Smooth muscle cell (in vitro differentiated cells): ENCODE measurements around the gene MAGEB1. TPM values are rescaled to one million over a fixed set of nuclear protein-coding genes. Genes with fewer than 3 reads are reported as not detected.

Experiments used
- DNase-seq: peaks from one replicate; lab custom pipeline; 2025; ENCODE audit not compliant: unreplicated experiment; lab: John Stamatoyannopoulos, UW
- H2AFZ ChIP-seq: fragments of 200-600 bp; sonication (generic); 2 replicates; pipeline ENCODE4 v1.6.0; 2016; ENCODE audit warnings: antibody characterized with exemption, low read depth, mild to moderate bottlenecking
- H3F3A ChIP-seq: fragments of 200-600 bp; sonication (generic); 2 replicates; pipeline ENCODE4 v1.6.0; 2017; ENCODE audit warnings: antibody characterized with exemption, low read depth
- H3K27ac ChIP-seq: fragments of 200-600 bp; sonication (generic); 2 replicates; pipeline ENCODE4 v1.5.1; 2016; ENCODE audit warnings: low read depth, mild to moderate bottlenecking
- H3K27me3 ChIP-seq: fragments of 200-600 bp; sonication (generic); 2 replicates; pipeline ENCODE4 v1.6.1; 2016; ENCODE audit warnings: low read depth, mild to moderate bottlenecking
- H3K36me3 ChIP-seq: fragments of 200-600 bp; sonication (generic); 2 replicates; pipeline ENCODE4 v1.5.1; 2016; ENCODE audit warnings: low read depth
- H3K4me1 ChIP-seq: fragments of 200-600 bp; sonication (generic); 2 replicates; pipeline ENCODE4 v1.5.1; 2016; ENCODE audit warnings: low read depth
- H3K4me2 ChIP-seq: fragments of 200-600 bp; sonication (generic); 2 replicates; pipeline ENCODE4 v1.6.0; 2016; ENCODE audit warnings: mild to moderate bottlenecking
- H3K4me3 ChIP-seq: fragments of 200-600 bp; sonication (generic); 2 replicates; pipeline ENCODE4 v1.5.1; 2016; ENCODE audit warnings: mild to moderate bottlenecking
- H3K79me2 ChIP-seq: fragments of 200-600 bp; sonication (generic); 2 replicates; pipeline ENCODE4 v1.6.0; 2016; ENCODE audit warnings: low read depth, mild to moderate bottlenecking
- H3K9ac ChIP-seq: fragments of 200-600 bp; sonication (generic); 2 replicates; pipeline ENCODE4 v1.6.0; 2016; ENCODE audit warnings: low read depth
- H3K9me3 ChIP-seq: fragments of 200-600 bp; sonication (generic); replicated peaks from 2 replicates; pipeline ENCODE4 v1.5.1; 2016; ENCODE audit warnings: low read depth
- H4K20me1 ChIP-seq: fragments of 200-600 bp; sonication (generic); 2 replicates; pipeline ENCODE4 v1.6.0; 2016; ENCODE audit warnings: low read depth
- CTCF ChIP-seq: fragments of 200-600 bp; sonication (generic); IDR thresholded peaks from 2 replicates; pipeline ENCODE4 v1.5.1; 2017; ENCODE audit warnings: borderline replicate concordance, mild to moderate bottlenecking, antibody characterized with exemption; ENCODE audit not compliant: insufficient read depth, poor library complexity, severe bottlenecking
- WGBS: methylation state at CpG from one replicate; pipeline ENCODE4 v1.1.7; 2016; ENCODE audit warnings: low lambda C conversion rate; 5-methylcytosine and 5-hydroxymethylcytosine counted together
- polyA plus RNA-seq: library from polyadenylated mRNA; unstranded; fragments of >200 nt; fragmentation: Nextera tagmentation; extraction: Ambion mirVana; gene quantifications from 2 replicates; pipeline ENCODE4 v1.2.1, GENCODE V29; 2016
- total RNA-seq: library from RNA; depleted of rRNA; stranded (reverse); fragments of >200 nt; gene quantifications from 2 replicates; pipeline ENCODE4 v1.2.3, GENCODE V29; 2014

Gene MAGEB1
- total and polyA plus RNA-seq, 2 experiments from 2014 or later = not detected

GRCh38 chrX:30228526-30228925 is 18.4 kb upstream of the MAGEB1 start:
- H3K4me1 ChIP-seq = no peaks in the 10 kb centered on the region
- no peaks in the 10 kb centered on the region for H3K79me2 ChIP-seq
- no peak overlapping the region for H3K27ac ChIP-seq
- H3K27me3 ChIP-seq = no peaks in the 10 kb centered on the region
- no peaks in the 10 kb centered on the region for H3K9me3 ChIP-seq
- no peak overlapping the region for H3K9ac ChIP-seq
- WGBS = 71% methylated on average over 1 of the region's 1 CpG
- no peak overlapping the region for H3K4me2 ChIP-seq
- no peaks in the 10 kb centered on the region for H3F3A ChIP-seq
- no peak for DNase-seq
- H4K20me1 ChIP-seq = no peaks in the 10 kb centered on the region
- no peak overlapping the region for H2AFZ ChIP-seq
- H3K4me3 ChIP-seq = no peak overlapping the region
- TF ChIP-seq CTCF = no peak
- H3K36me3 ChIP-seq = no peaks in the 10 kb centered on the region

- Histone ChIP-seq H3K36me3 (no peaks in the 10 kb centered on the region), H4K20me1 (no peaks in the 10 kb centered on the region), H2AFZ (no peak within 1 kb of the TSS), H3K4me1 (no peaks in the 10 kb centered on the region), H3K4me3 (no peak within 1 kb of the TSS), H3F3A (no peaks in the 10 kb centered on the region), H3K27me3 (no peaks in the 10 kb centered on the region), H3K9ac (no peak within 1 kb of the TSS), H3K27ac (no peak within 1 kb of the TSS), H3K79me2 (no peaks in the 10 kb centered on the region), H3K9me3 (no peaks in the 10 kb centered on the region), H3K4me2 (no peak within 1 kb of the TSS)
- TF ChIP-seq CTCF = no peak
- 78% methylated on average over 4 of the region's 4 CpGs for WGBS
- DNase-seq = no peak
Measured at GRCh38 chrX:30230395-30230794, 16.6 kb upstream of the MAGEB1 start, which contains the start of gene MAGEB3. MAGEB3 (plus strand) TSS chrX:30230657; CDS start chrX:30235925, 5,268 bp downstream.

- 85% methylated on average over 10 of the region's 10 CpGs for WGBS
- no peak for DNase-seq
- TF ChIP-seq CTCF = no peak
Measured at GRCh38 chrX:30241724-30242415, 5.1 kb upstream of the MAGEB1 start, which contains the start of gene MAGEB4. MAGEB4 (plus strand) TSS chrX:30242000; CDS start chrX:30242136, 136 bp downstream.

GRCh38 chrX:30248854-30249253 is 1.9 kb downstream of the MAGEB1 start:
- Histone ChIP-seq H3K4me1 (no peaks in the 10 kb centered on the region), H3K9me3 (no peaks in the 10 kb centered on the region), H4K20me1 (no peaks in the 10 kb centered on the region), H3K4me3 (no peak overlapping the region), H3K79me2 (no peaks in the 10 kb centered on the region), H2AFZ (no peak overlapping the region), H3K27me3 (no peaks in the 10 kb centered on the region), H3K4me2 (no peak overlapping the region), H3F3A (no peaks in the 10 kb centered on the region), H3K9ac (no peak overlapping the region), H3K27ac (no peak overlapping the region), H3K36me3 (no peaks in the 10 kb centered on the region)
- DNase-seq = no peak
- TF ChIP-seq CTCF = no peak
- 65% methylated on average over 4 of the region's 4 CpGs for WGBS

More at GRCh38 chrX:30241724-30242415, 5.1 kb upstream of the MAGEB1 start, which contains the start of gene MAGEB4:
- Histone ChIP-seq H3K4me3 (no peak within 1 kb of the TSS), H3K9me3 (no peaks in the 10 kb centered on the region), H3K79me2 (no peaks in the 10 kb centered on the region), H3K27me3 (no peaks in the 10 kb centered on the region), H3K9ac (no peak within 1 kb of the TSS), H3K36me3 (no peaks in the 10 kb centered on the region), H3K4me2 (no peak within 1 kb of the TSS), H4K20me1 (no peaks in the 10 kb centered on the region), H2AFZ (no peak within 1 kb of the TSS), H3K27ac (no peak within 1 kb of the TSS), H3F3A (no peaks in the 10 kb centered on the region), H3K4me1 (no peaks in the 10 kb centered on the region)
